ENCODE results near the gene CMSS1. TPM values are rescaled to one million over a fixed set of nuclear protein-coding genes. Genes with fewer than 3 reads are reported as not detected.

Gene CMSS1
- total RNA-seq, 1 experiment from 2014 or later = 64.1 TPM

DNA sequence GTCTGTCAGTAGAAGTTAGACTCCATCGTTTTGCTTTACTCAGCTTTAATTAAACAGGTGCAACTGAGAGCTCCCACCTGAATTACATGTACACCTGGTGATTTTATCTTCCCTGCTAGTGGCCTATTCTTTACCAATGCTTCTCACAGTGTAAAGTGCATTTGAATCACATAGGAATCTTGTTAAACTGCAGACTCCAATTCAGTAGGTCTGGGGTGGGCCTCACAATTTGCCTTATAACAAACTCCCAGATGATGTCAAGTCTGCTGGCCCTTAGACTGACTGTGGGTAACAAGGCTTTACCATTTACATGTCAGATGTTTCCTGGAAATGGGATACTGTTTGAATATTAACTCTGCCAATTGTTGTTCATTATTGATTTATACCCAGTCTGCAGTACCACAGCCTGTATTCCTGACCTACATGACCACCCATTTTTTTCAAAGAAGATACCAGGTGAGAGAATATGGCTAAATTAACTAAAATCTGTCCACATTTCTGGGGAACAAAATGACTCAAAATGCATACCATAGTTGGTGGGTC, 37.2 kb downstream of the CMSS1 start:
- peaks cover 30% of the 10 kb centered on the region; the same call in 1 of the 2 replicates for H3K79me2 ChIP-seq (ENCODE audit: insufficient read depth, low read length)
- no peak for ATAC-seq

More for the DNA sequence above, 37.2 kb downstream of the CMSS1 start:
- no peak overlapping the region for H3K27ac ChIP-seq (ENCODE audit: low read depth, low read length)
- RAD21 ChIA-PET (ENCODE audit: low non-redundant PET in 1 of 2, low total read pairs in 2 of 2, uncharacterized antibody in 2 of 2, unreplicated experiment in 2 of 2) = no interaction called here
- TF ChIP-seq FOSL1 (IDR thresholded peaks at IDR 0.05; ENCODE audit: low read depth) (no peak), SIN3A (IDR thresholded peaks at IDR 0.05; ENCODE audit: low read depth) (no peak), ZBTB33 (IDR thresholded peaks at IDR 0.05; ENCODE audit: extremely low read depth, insufficient replicate concordance, low read length) (no peak), ZFX (IDR thresholded peaks at IDR 0.05) (no peak), ATF3 (IDR thresholded peaks at IDR 0.05) (no peak), EZH2 (IDR thresholded peaks at IDR 0.05) (no peak), EZH2phosphoT487 (IDR thresholded peaks at IDR 0.05; ENCODE audit: borderline replicate concordance) (no peak), CEBPB (IDR thresholded peaks at IDR 0.05; ENCODE audit: low read depth) (no peak), ELF1 (IDR thresholded peaks at IDR 0.05; ENCODE audit: borderline replicate concordance, low read depth) (no peak)
- TF ChIP-seq, protein P1, sequence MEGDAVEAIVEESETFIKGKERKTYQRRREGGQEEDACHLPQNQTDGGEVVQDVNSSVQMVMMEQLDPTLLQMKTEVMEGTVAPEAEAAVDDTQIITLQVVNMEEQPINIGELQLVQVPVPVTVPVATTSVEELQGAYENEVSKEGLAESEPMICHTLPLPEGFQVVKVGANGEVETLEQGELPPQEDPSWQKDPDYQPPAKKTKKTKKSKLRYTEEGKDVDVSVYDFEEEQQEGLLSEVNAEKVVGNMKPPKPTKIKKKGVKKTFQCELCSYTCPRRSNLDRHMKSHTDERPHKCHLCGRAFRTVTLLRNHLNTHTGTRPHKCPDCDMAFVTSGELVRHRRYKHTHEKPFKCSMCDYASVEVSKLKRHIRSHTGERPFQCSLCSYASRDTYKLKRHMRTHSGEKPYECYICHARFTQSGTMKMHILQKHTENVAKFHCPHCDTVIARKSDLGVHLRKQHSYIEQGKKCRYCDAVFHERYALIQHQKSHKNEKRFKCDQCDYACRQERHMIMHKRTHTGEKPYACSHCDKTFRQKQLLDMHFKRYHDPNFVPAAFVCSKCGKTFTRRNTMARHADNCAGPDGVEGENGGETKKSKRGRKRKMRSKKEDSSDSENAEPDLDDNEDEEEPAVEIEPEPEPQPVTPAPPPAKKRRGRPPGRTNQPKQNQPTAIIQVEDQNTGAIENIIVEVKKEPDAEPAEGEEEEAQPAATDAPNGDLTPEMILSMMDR (IDR thresholded peaks at IDR 0.05 in 2 of 3, conservative IDR thresholded peaks at IDR 0.05 in 1 of 3; ENCODE audit: borderline replicate concordance in 1 of 3, insufficient read depth in 1 of 3, low read depth in 2 of 3, low read length in 2 of 3) = no peak
- TF ChIP-seq, protein P2, sequence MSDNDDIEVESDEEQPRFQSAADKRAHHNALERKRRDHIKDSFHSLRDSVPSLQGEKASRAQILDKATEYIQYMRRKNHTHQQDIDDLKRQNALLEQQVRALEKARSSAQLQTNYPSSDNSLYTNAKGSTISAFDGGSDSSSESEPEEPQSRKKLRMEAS (IDR thresholded peaks at IDR 0.05) = no peak
- intact Hi-C loops (cut with micrococcal nuclease) = no loop called here
- H3K4me1 ChIP-seq (ENCODE audit: control insufficient read depth in 1 of 2, insufficient read depth in 2 of 2, low read length in 2 of 2) = no peaks in the 10 kb centered on the region
- H3K4me2 ChIP-seq (ENCODE audit: low read length) = no peak overlapping the region
- no peak overlapping the region for H2AFZ ChIP-seq (ENCODE audit: low read depth, low read length, poor library complexity, severe bottlenecking)
- no TSS peak for BruUV-seq (replicated peaks)
- POLR2A ChIA-PET = no interaction called here
- H3K9me2 ChIP-seq (ENCODE audit: insufficient read depth) = no peaks in the 10 kb centered on the region
- no peaks in the 10 kb centered on the region for H3K36me3 ChIP-seq (ENCODE audit: control insufficient read depth in 1 of 2, insufficient read depth in 2 of 2, low read length in 2 of 2)
- H3K9me3 ChIP-seq (ENCODE audit: control insufficient read depth in 1 of 2, insufficient read depth in 1 of 2, low read depth in 1 of 2, low read length in 2 of 2) = no peaks in the 10 kb centered on the region
- H3K27me3 ChIP-seq (ENCODE audit: insufficient read depth, low read length) = no peaks in the 10 kb centered on the region
- CTCF ChIA-PET = no interaction called here
- H3K9ac ChIP-seq (ENCODE audit: low read length) = no peak overlapping the region
- H4K20me1 ChIP-seq (ENCODE audit: insufficient read depth) = no peaks in the 10 kb centered on the region
- no peak overlapping the region for H3K4me3 ChIP-seq (replicated peaks in 1 of 2; ENCODE audit: low read depth in 1 of 2, low read length in 2 of 2)
- no peak for DNase-seq (ENCODE audit: low read depth, low spot score)
